ENCODE results near the gene TNNI3. TPM values are rescaled to one million over a fixed set of nuclear protein-coding genes. Genes with fewer than 3 reads are reported as not detected.
"Not testable (repeated sequence)": the region's sequence is repeated elsewhere in the genome, so short reads cannot be mapped to it uniquely, and the experiment has no call there.

Gene TNNI3
- polyA plus RNA-seq (2013), result 0.05 and 0.33 TPM in 2 replicates

- Histone ChIP-seq H3K27ac (ENCODE audit: low read depth, low read length) (no peak within 1 kb of the TSS), H3K4me1 (ENCODE audit: control insufficient read depth in 1 of 2, insufficient read depth in 2 of 2, low read length in 2 of 2) (no peaks in the 10 kb centered on the region)
Observed at GRCh38 chr19:55157064-55157908, at the start of gene TNNI3. TSS of gene TNNI3 (minus strand) at chr19:55157732. CDS start at chr19:55157589, 143 bp downstream.

GRCh38 chr19:55206664-55207500, 49.4 kb upstream of the TNNI3 start:
- Histone ChIP-seq H3K27me3 (ENCODE audit: insufficient read depth, low read length) (no peaks in the 10 kb centered on the region), H3K9ac (ENCODE audit: low read length) (no peak overlapping the region), H2BK12ac (ENCODE audit: low read length) (no peak overlapping the region), H3K27ac (ENCODE audit: low read depth, low read length) (no peak overlapping the region), H3K36me3 (ENCODE audit: control insufficient read depth in 1 of 2, insufficient read depth in 2 of 2, low read length in 2 of 2) (no peaks in the 10 kb centered on the region), H3K23ac (ENCODE audit: low read length) (no peak overlapping the region), H4K12ac (ENCODE audit: low read depth, low read length) (no peak overlapping the region), H2AFZ (ENCODE audit: insufficient read depth, low read length, poor library complexity) (no peak overlapping the region), H3K14ac (ENCODE audit: low read length) (no peak overlapping the region), H2AK5ac (ENCODE audit: low read length) (no peak overlapping the region), H3K9me3 (ENCODE audit: insufficient read depth, low read depth, low read length) (no peaks in the 10 kb centered on the region), H3K79me2 (ENCODE audit: control insufficient read depth, insufficient read depth, low read length, poor library complexity) (no peaks in the 10 kb centered on the region), H3K4ac (ENCODE audit: low read depth, low read length) (no peak overlapping the region), H4K91ac (ENCODE audit: low read depth, low read length) (no peak overlapping the region), H3K4me1 (ENCODE audit: control insufficient read depth in 1 of 2, insufficient read depth in 2 of 2, low read length in 2 of 2) (peaks cover 0 to 5% of the 10 kb centered on the region in 2 experiments), H4K8ac (ENCODE audit: low read depth, low read length) (no peak overlapping the region), H2BK5ac (ENCODE audit: low read depth, low read length, poor library complexity) (no peak overlapping the region), H3K18ac (ENCODE audit: low read length) (no peak overlapping the region), H2BK120ac (ENCODE audit: insufficient read depth, low read length, poor library complexity) (no peak overlapping the region), H3K79me1 (ENCODE audit: low read length) (no peaks in the 10 kb centered on the region), H3K4me2 (ENCODE audit: low read length) (peak overlapping the region; percentile 8), H3K4me3 (ENCODE audit: low read depth, low read length) (no peak overlapping the region)
- no CpG with 5 or more reads among the region's 29 CpGs for WGBS (ENCODE audit: extremely low coverage, insufficient coverage, insufficient read length)
- peak; percentile 38 to 47 for DNase-seq

More at GRCh38 chr19:55157064-55157908, at the start of gene TNNI3:
- H2BK120ac ChIP-seq (ENCODE audit: insufficient read depth, low read length, poor library complexity), result no peak within 1 kb of the TSS
- no peak within 1 kb of the TSS for H3K23ac ChIP-seq (ENCODE audit: low read length)
- no peak within 1 kb of the TSS for H3K4ac ChIP-seq (ENCODE audit: low read depth, low read length)
- peaks cover 13% of the 10 kb centered on the region for H3K9me3 ChIP-seq (ENCODE audit: insufficient read depth, low read depth, low read length)
- no peak within 1 kb of the TSS for H2AFZ ChIP-seq (ENCODE audit: insufficient read depth, low read length, poor library complexity)
- H3K18ac ChIP-seq (ENCODE audit: low read length), result no peak within 1 kb of the TSS
- H3K9ac ChIP-seq (ENCODE audit: low read length), result no peak within 1 kb of the TSS
- no peaks in the 10 kb centered on the region for H3K79me1 ChIP-seq (ENCODE audit: low read length)
- no peak within 1 kb of the TSS for H4K91ac ChIP-seq (ENCODE audit: low read depth, low read length)
- H3K14ac ChIP-seq (ENCODE audit: low read length), result no peak within 1 kb of the TSS
- no peak within 1 kb of the TSS for H4K12ac ChIP-seq (ENCODE audit: low read depth, low read length)
- no peak within 1 kb of the TSS for H4K8ac ChIP-seq (ENCODE audit: low read depth, low read length)
- peak within 1 kb of the TSS; percentile 6 for H3K4me3 ChIP-seq (ENCODE audit: low read depth, low read length)
- no peak within 1 kb of the TSS for H2BK12ac ChIP-seq (ENCODE audit: low read length)
- H2BK5ac ChIP-seq (ENCODE audit: low read depth, low read length, poor library complexity), result no peak within 1 kb of the TSS
- no peak for DNase-seq
- no peaks in the 10 kb centered on the region for H3K36me3 ChIP-seq (ENCODE audit: control insufficient read depth in 1 of 2, insufficient read depth in 2 of 2, low read length in 2 of 2)
- no peak within 1 kb of the TSS for H3K4me2 ChIP-seq (ENCODE audit: low read length)
- no peak within 1 kb of the TSS for H2AK5ac ChIP-seq (ENCODE audit: low read length)
- no CpG with 5 or more reads among the region's 39 CpGs for WGBS (ENCODE audit: extremely low coverage, insufficient coverage, insufficient read length)
- H3K79me2 ChIP-seq (ENCODE audit: control insufficient read depth, insufficient read depth, low read length, poor library complexity), result no peaks in the 10 kb centered on the region
- H3K27me3 ChIP-seq (ENCODE audit: insufficient read depth, low read length), result peaks cover 22% of the 10 kb centered on the region

- not testable (repeated sequence) for H2BK120ac ChIP-seq (ENCODE audit: insufficient read depth, low read length, poor library complexity); H2AK5ac ChIP-seq (ENCODE audit: low read length); H3K4me3 ChIP-seq (ENCODE audit: low read depth, low read length); H3K79me1 ChIP-seq (ENCODE audit: low read length); H3K9ac ChIP-seq (ENCODE audit: low read length); H2BK5ac ChIP-seq (ENCODE audit: low read depth, low read length, poor library complexity); H3K27ac ChIP-seq (ENCODE audit: low read depth, low read length); H3K9me3 ChIP-seq (ENCODE audit: insufficient read depth, low read depth, low read length); H3K14ac ChIP-seq (ENCODE audit: low read length); H3K4me2 ChIP-seq (ENCODE audit: low read length); H3K23ac ChIP-seq (ENCODE audit: low read length); H2BK12ac ChIP-seq (ENCODE audit: low read length); H4K91ac ChIP-seq (ENCODE audit: low read depth, low read length); H3K79me2 ChIP-seq (ENCODE audit: control insufficient read depth, insufficient read depth, low read length, poor library complexity); H3K36me3 ChIP-seq (ENCODE audit: control insufficient read depth in 1 of 2, insufficient read depth in 2 of 2, low read length in 2 of 2); H3K27me3 ChIP-seq (ENCODE audit: insufficient read depth, low read length); H3K4me1 ChIP-seq (ENCODE audit: control insufficient read depth in 1 of 2, insufficient read depth in 2 of 2, low read length in 2 of 2); H2AFZ ChIP-seq (ENCODE audit: insufficient read depth, low read length, poor library complexity); H3K4ac ChIP-seq (ENCODE audit: low read depth, low read length); H4K8ac ChIP-seq (ENCODE audit: low read depth, low read length); H3K18ac ChIP-seq (ENCODE audit: low read length); H4K12ac ChIP-seq (ENCODE audit: low read depth, low read length)
- peak; percentile 10 to 30 for DNase-seq
- no CpG with 5 or more reads among the region's 10 CpGs for WGBS (ENCODE audit: extremely low coverage, insufficient coverage, insufficient read length)
Observed at GRCh38 chr19:55202199-55202598, 44.7 kb upstream of the TNNI3 start.

- no peak overlapping the region for H2AFZ ChIP-seq (ENCODE audit: insufficient read depth, low read length, poor library complexity)
- H4K8ac ChIP-seq (ENCODE audit: low read depth, low read length), result no peak overlapping the region
Observed at GRCh38 chr19:55199620-55200204, 42.2 kb upstream of the TNNI3 start.

More at GRCh38 chr19:55199620-55200204, 42.2 kb upstream of the TNNI3 start:
- Histone ChIP-seq H2AK5ac (ENCODE audit: low read length) (no peak overlapping the region), H3K4me2 (ENCODE audit: low read length) (no peak overlapping the region), H2BK12ac (ENCODE audit: low read length) (no peak overlapping the region), H3K14ac (ENCODE audit: low read length) (no peak overlapping the region), H3K9ac (ENCODE audit: low read length) (no peak overlapping the region), H3K27me3 (ENCODE audit: insufficient read depth, low read length) (no peaks in the 10 kb centered on the region), H3K4me1 (ENCODE audit: control insufficient read depth in 1 of 2, insufficient read depth in 2 of 2, low read length in 2 of 2) (no peaks in the 10 kb centered on the region), H3K36me3 (ENCODE audit: control insufficient read depth in 1 of 2, insufficient read depth in 2 of 2, low read length in 2 of 2) (no peaks in the 10 kb centered on the region), H3K79me2 (ENCODE audit: control insufficient read depth, insufficient read depth, low read length, poor library complexity) (no peaks in the 10 kb centered on the region), H4K12ac (ENCODE audit: low read depth, low read length) (no peak overlapping the region), H2BK120ac (ENCODE audit: insufficient read depth, low read length, poor library complexity) (no peak overlapping the region), H3K79me1 (ENCODE audit: low read length) (no peaks in the 10 kb centered on the region), H3K23ac (ENCODE audit: low read length) (no peak overlapping the region), H3K4ac (ENCODE audit: low read depth, low read length) (no peak overlapping the region), H4K91ac (ENCODE audit: low read depth, low read length) (no peak overlapping the region), H3K27ac (ENCODE audit: low read depth, low read length) (no peak overlapping the region), H2BK5ac (ENCODE audit: low read depth, low read length, poor library complexity) (no peak overlapping the region), H3K9me3 (ENCODE audit: insufficient read depth, low read depth, low read length) (no peaks in the 10 kb centered on the region), H3K18ac (ENCODE audit: low read length) (no peak overlapping the region), H3K4me3 (ENCODE audit: low read depth, low read length) (no peak overlapping the region)
- no CpG with 5 or more reads among the region's 5 CpGs for WGBS (ENCODE audit: extremely low coverage, insufficient coverage, insufficient read length)
- DNase-seq, result no peak
